ENCODE measurements around the gene SP140. TPM values are rescaled to one million over a fixed set of nuclear protein-coding genes. Genes with fewer than 3 reads are reported as not detected.

SP140 gene
- 0.79 and 0.80 TPM in 2 replicates for total RNA-seq (2016; rRNA removed; fragmentation: Illumina TruSeq; extraction: Trizol)
- total RNA-seq (2016; cell fraction: cytosol; rRNA removed; fragmentation: Illumina TruSeq; extraction: Trizol; ENCODE audit: low read depth), result 0.26 and 0.91 TPM in 2 replicates
- 1.1 TPM in 2 replicates for total RNA-seq (2016; cell fraction: insoluble cytoplasmic fraction; rRNA removed; fragmentation: Illumina TruSeq; extraction: Trizol)
- total RNA-seq (2016; cell fraction: membrane; rRNA removed; fragmentation: Illumina TruSeq; extraction: Trizol), result 0.59 and 1.1 TPM in 2 replicates
- total RNA-seq (2016; cell fraction: nucleus; rRNA removed; fragmentation: Illumina TruSeq; extraction: Trizol), result 2.0 and 2.6 TPM in 2 replicates
- polyA plus RNA-seq (2011; rRNA removed), result 0.57 and 0.81 TPM in 2 replicates
- polyA plus RNA-seq (2011; cell fraction: cytosol; rRNA removed), result 0.52 and 0.86 TPM in 2 replicates
- polyA plus RNA-seq (2011; cell fraction: nucleus; rRNA removed), result 0.66 and 2.3 TPM in 2 replicates
- 1.2 and 1.9 TPM in 2 replicates for polyA plus RNA-seq (2012)
- polyA plus RNA-seq (2016; cell fraction: cytosol; fragmentation: Illumina TruSeq; extraction: Trizol; ENCODE audit: low read depth), result 0.40 and 0.55 TPM in 2 replicates
- 1.2 and 2.0 TPM in 2 replicates for polyA plus RNA-seq (2016; cell fraction: insoluble cytoplasmic fraction; fragmentation: Illumina TruSeq; extraction: Trizol; ENCODE audit: low read depth)
- 0.56 and 0.97 TPM in 2 replicates for polyA plus RNA-seq (2016; cell fraction: membrane; fragmentation: Illumina TruSeq; extraction: Trizol; ENCODE audit: low read depth)
- 1.1 TPM in 1 of 2 replicates, not detected in the other for polyA plus RNA-seq (2016; cell fraction: nucleus; fragmentation: Illumina TruSeq; extraction: Trizol; ENCODE audit: insufficient read depth, low read depth)
- 1.4 TPM in 1 of 2 replicates, not detected in the other for polyA minus RNA-seq (2011; rRNA and poly(A)+ RNA removed; ENCODE audit: low replicate concordance)
- not detected in 2 replicates for polyA minus RNA-seq (2011; cell fraction: cytosol; rRNA and poly(A)+ RNA removed)
- 1.5 and 5.7 TPM in 2 replicates for polyA minus RNA-seq (2011; cell fraction: nucleus; rRNA and poly(A)+ RNA removed)
- percentile 23 among the genes with signal in this experiment for Bru-seq, nascent RNA
- BruChase-seq, experiment 1, labeled RNA remaining after a 6-hour chase, result percentile 17 among the genes with signal in this experiment
- BruChase-seq, experiment 2, labeled RNA remaining after a 2-hour chase, result percentile 20 among the genes with signal in this experiment
- long read RNA-seq, experiment 1, partial matches to known transcripts, result 0 of 1 reads
- long read RNA-seq, experiment 1, other reads (novel, unspliced or antisense), result 0 of 1 reads
- long read RNA-seq, experiment 2, partial matches to known transcripts, result 0 of 1 reads
- long read RNA-seq, experiment 2, other reads (novel, unspliced or antisense), result 0 of 1 reads

DNA sequence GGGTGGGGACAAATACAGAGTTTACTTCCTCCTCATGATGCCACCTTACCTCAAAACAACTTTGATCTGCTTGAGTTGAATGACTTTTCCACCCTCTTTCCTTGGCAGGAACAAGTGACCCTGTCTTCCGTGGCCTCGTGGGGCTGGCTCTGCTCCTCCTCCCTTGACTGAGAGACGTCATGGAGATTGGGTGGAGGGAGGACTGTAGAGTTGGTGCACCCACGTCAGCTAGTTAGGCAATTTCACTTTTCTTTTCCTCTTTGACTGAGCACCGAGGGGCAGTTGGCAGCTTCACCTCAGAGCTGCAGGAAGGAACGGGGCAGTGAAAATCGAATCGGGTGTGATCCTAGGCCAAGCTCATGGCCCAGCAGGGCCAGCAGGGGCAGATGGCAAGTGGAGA lies at the start of gene SP140:
Gene SP140, plus strand, starts transcription at position 251 of the 400 bp plus-strand sequence. Its CDS starts 109 bp downstream, at position 360.
- Histone ChIP-seq H3K9me3 (ENCODE audit: low read length) (peaks cover under 1% of the 10 kb centered on the region; the same call in 1 of the 2 replicates), H3K36me3 (replicated peaks in 1 of 2; ENCODE audit: control insufficient read depth in 1 of 2, insufficient read depth in 2 of 2, low read length in 2 of 2) (no peaks in the 10 kb centered on the region), H2AFZ (ENCODE audit: low read length) (no peak within 1 kb of the TSS), H3K27ac (ENCODE audit: extremely low read length, insufficient read depth, low read length) (no peak within 1 kb of the TSS), H4K20me1 (ENCODE audit: insufficient read depth, low read length) (no peaks in the 10 kb centered on the region), H3K4me3 (replicated peaks in 1 of 3; ENCODE audit: insufficient read depth in 1 of 3, low read depth in 2 of 3, low read length in 3 of 3) (peak within 1 kb of the TSS in 1 of 3 experiments; percentile 36; a peak in 1 of 6 replicates), H3K4me1 (ENCODE audit: insufficient read depth, low read length) (0 out of 2 replicates have a peak, but pooled peaks cover 12% of the 10 kb centered on the region), H3K4me2 (ENCODE audit: low read depth, low read length) (peak within 1 kb of the TSS; percentile 59), H3K9ac (ENCODE audit: insufficient read depth, low read depth, low read length) (no peak within 1 kb of the TSS), H3K79me2 (ENCODE audit: insufficient read depth, low read length) (no peaks in the 10 kb centered on the region), H3K27me3 (ENCODE audit: control insufficient read depth in 1 of 2, insufficient read depth in 2 of 2, low read length in 2 of 2) (peaks cover 0 to 8% of the 10 kb centered on the region in 2 experiments; a peak in 4 of 5 replicates)
- WGBS (ENCODE audit: low lambda C conversion rate), result 8% methylated on average over 8 of the region's 8 CpGs
- ATAC-seq (peak; percentile 59), DNase-seq (ENCODE audit: low spot score) (no peak), FAIRE-seq (no peak)
- in situ Hi-C loops (cut with HindIII; ENCODE audit: extremely low pct_ligation_motif_present, low pct_unique_long_range_greater_than_20kb), result no loop called here
- BruUV-seq (replicated peaks), result no TSS peak
- intact Hi-C loops (cut with micrococcal nuclease; ENCODE audit: unreplicated experiment), result loop anchor here (10.0 kb wide), 1 partner anchor 189 kb away; the partner anchor contains the start of gene SP100
- CTCF ChIA-PET (ENCODE audit: low intra/inter-chr PET ratio, low total read pairs), result no interaction called here
- POLR2A ChIA-PET, result no interaction called here
- TF ChIP-seq YY1 (IDR thresholded peaks at IDR 0.05; ENCODE audit: insufficient read depth, insufficient replicate concordance, low read depth, low read length) (no peak), ZNF513 (CRISPR knock-in tag; conservative IDR thresholded peaks at IDR 0.05) (no peak), ZFP36L2 (CRISPR knock-in tag; IDR thresholded peaks at IDR 0.05) (no peak), NR3C1 (CRISPR knock-in tag; IDR thresholded peaks at IDR 0.05) (no peak), ZNF687 (CRISPR knock-in tag; IDR thresholded peaks at IDR 0.05) (0 out of 2 replicates have a peak, but pooled peaks have one; percentile 11), PHF8 (CRISPR knock-in tag; IDR thresholded peaks at IDR 0.05) (no peak), PBX2 (CRISPR knock-in tag; IDR thresholded peaks at IDR 0.05) (no peak), ZNF792 (CRISPR knock-in tag; IDR thresholded peaks at IDR 0.05) (no peak), ZNF572 (CRISPR knock-in tag; IDR thresholded peaks at IDR 0.05) (peak; percentile 83; the same call in 1 of the 2 replicates)
- TF ChIP-seq, protein P1, sequence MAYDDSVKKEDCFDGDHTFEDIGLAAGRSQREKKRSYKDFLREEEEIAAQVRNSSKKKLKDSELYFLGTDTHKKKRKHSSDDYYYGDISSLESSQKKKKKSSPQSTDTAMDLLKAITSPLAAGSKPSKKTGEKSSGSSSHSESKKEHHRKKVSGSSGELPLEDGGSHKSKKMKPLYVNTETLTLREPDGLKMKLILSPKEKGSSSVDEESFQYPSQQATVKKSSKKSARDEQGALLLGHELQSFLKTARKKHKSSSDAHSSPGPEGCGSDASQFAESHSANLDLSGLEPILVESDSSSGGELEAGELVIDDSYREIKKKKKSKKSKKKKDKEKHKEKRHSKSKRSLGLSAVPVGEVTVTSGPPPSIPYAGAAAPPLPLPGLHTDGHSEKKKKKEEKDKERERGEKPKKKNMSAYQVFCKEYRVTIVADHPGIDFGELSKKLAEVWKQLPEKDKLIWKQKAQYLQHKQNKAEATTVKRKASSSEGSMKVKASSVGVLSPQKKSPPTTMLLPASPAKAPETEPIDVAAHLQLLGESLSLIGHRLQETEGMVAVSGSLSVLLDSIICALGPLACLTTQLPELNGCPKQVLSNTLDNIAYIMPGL (CRISPR knock-in tag; IDR thresholded peaks at IDR 0.05; ENCODE audit: borderline replicate concordance in 1 of 2, low read depth in 1 of 2), result 0 out of 4 replicates have a peak, but pooled peaks of 1 of the 2 experiments have one; percentile 5
